ENCODE measurements around the gene C10orf90.

The C10orf90 gene

GRCh38 chr10:126459032-126459831, 211.3 kb downstream of the C10orf90 start:
- no peak for TF ChIP-seq SIN3A (IDR thresholded peaks at IDR 0.05; ENCODE audit: borderline replicate concordance, insufficient read depth, low read length)
- TF ChIP-seq REST (IDR thresholded peaks at IDR 0.05; ENCODE audit: insufficient read depth in 1 of 2, low read depth in 2 of 2, low read length in 2 of 2), result no peak
- no peak for TF ChIP-seq FOXP2 (optimal IDR thresholded peaks at IDR 0.05; ENCODE audit: borderline replicate concordance, extremely low read depth, extremely low read length, insufficient read depth)
- no peak for TF ChIP-seq TAF1 (IDR thresholded peaks at IDR 0.05; ENCODE audit: borderline replicate concordance, insufficient read depth, low read length)
- TF ChIP-seq POLR2AphosphoS5 (IDR thresholded peaks at IDR 0.05; ENCODE audit: low read depth, low read length), result no peak

- TF ChIP-seq TAF1 (IDR thresholded peaks at IDR 0.05; ENCODE audit: borderline replicate concordance, insufficient read depth, low read length), result no peak
- TF ChIP-seq REST (IDR thresholded peaks at IDR 0.05; ENCODE audit: insufficient read depth in 1 of 2, low read depth in 2 of 2, low read length in 2 of 2), result no peak
- no peak for TF ChIP-seq FOXP2 (optimal IDR thresholded peaks at IDR 0.05; ENCODE audit: borderline replicate concordance, extremely low read depth, extremely low read length, insufficient read depth)
- no peak for TF ChIP-seq POLR2AphosphoS5 (IDR thresholded peaks at IDR 0.05; ENCODE audit: low read depth, low read length)
- no peak for TF ChIP-seq SIN3A (IDR thresholded peaks at IDR 0.05; ENCODE audit: borderline replicate concordance, insufficient read depth, low read length)
These were observed 212.0 kb downstream of the C10orf90 start for GRCh38 chr10:126458466-126458865.

- TF ChIP-seq POLR2AphosphoS5 (IDR thresholded peaks at IDR 0.05; ENCODE audit: low read depth, low read length), result no peak
- no peak for TF ChIP-seq FOXP2 (optimal IDR thresholded peaks at IDR 0.05; ENCODE audit: borderline replicate concordance, extremely low read depth, extremely low read length, insufficient read depth)
- TF ChIP-seq TAF1 (IDR thresholded peaks at IDR 0.05; ENCODE audit: borderline replicate concordance, insufficient read depth, low read length), result no peak
- no peak for TF ChIP-seq SIN3A (IDR thresholded peaks at IDR 0.05; ENCODE audit: borderline replicate concordance, insufficient read depth, low read length)
- TF ChIP-seq REST (IDR thresholded peaks at IDR 0.05; ENCODE audit: insufficient read depth in 1 of 2, low read depth in 2 of 2, low read length in 2 of 2), result no peak
These were observed 213.9 kb downstream of the C10orf90 start for GRCh38 chr10:126456632-126457031.

GRCh38 chr10:126455766-126456405, 214.6 kb downstream of the C10orf90 start:
- TF ChIP-seq SIN3A (IDR thresholded peaks at IDR 0.05; ENCODE audit: borderline replicate concordance, insufficient read depth, low read length) (no peak), TAF1 (IDR thresholded peaks at IDR 0.05; ENCODE audit: borderline replicate concordance, insufficient read depth, low read length) (no peak)

GRCh38 chr10:126455036-126455765, 215.3 kb downstream of the C10orf90 start:
- no peak for TF ChIP-seq POLR2AphosphoS5 (IDR thresholded peaks at IDR 0.05; ENCODE audit: low read depth, low read length)
- TF ChIP-seq FOXP2 (optimal IDR thresholded peaks at IDR 0.05; ENCODE audit: borderline replicate concordance, extremely low read depth, extremely low read length, insufficient read depth), result no peak
- no peak for TF ChIP-seq REST (IDR thresholded peaks at IDR 0.05; ENCODE audit: insufficient read depth in 1 of 2, low read depth in 2 of 2, low read length in 2 of 2)
- TF ChIP-seq SIN3A (IDR thresholded peaks at IDR 0.05; ENCODE audit: borderline replicate concordance, insufficient read depth, low read length), result no peak
- TF ChIP-seq TAF1 (IDR thresholded peaks at IDR 0.05; ENCODE audit: borderline replicate concordance, insufficient read depth, low read length), result no peak
